A673 (cell line): ENCODE data around the gene MT3. TPM values are rescaled to one million over a fixed set of nuclear protein-coding genes. Genes with fewer than 3 reads are reported as not detected.

Experiments used
- BruUV-seq: library from RNA; stranded (reverse); fragments of 400-500 nt; replicated peaks from 2 replicates; lab custom pipeline; 2021; lab: Mats Ljungman, UMichigan
- CTCF ChIA-PET: fragments of 300-600 bp; sonication (Branson Sonifier 250); formaldehyde crosslinking; loops from one replicate; lab custom pipeline; 2022; ENCODE audit warnings: antibody characterized with exemption; lab: Charles Lee
- POLR2A ChIA-PET: fragments of 300-600 bp; sonication (Branson Sonifier 250); formaldehyde crosslinking; loops from one replicate; lab custom pipeline; 2022; ENCODE audit warnings: antibody characterized with exemption; ENCODE audit not compliant: low non-redundant PET; lab: Charles Lee
- DNase-seq: peaks from one replicate; pipeline ENCODE4 v3.0.0-alpha.2; 2015; ENCODE audit warnings: low spot score
- H3K27ac ChIP-seq: fragments of 200-600 bp; sonication (generic); 2 replicates; pipeline ENCODE4 v1.5.1; 2016; ENCODE audit warnings: mixed run types, low read depth, mild to moderate bottlenecking, mixed read lengths, antibody characterized with exemption, low read length; ENCODE audit not compliant: poor library complexity, severe bottlenecking
- H3K27me3 ChIP-seq: fragments of 200-600 bp; sonication (generic); replicated peaks from 2 replicates; pipeline ENCODE4 v1.6.1; 2017; ENCODE audit warnings: mixed run types, low read depth, mild to moderate bottlenecking, mixed read lengths, antibody characterized with exemption, low read length; ENCODE audit not compliant: insufficient read depth, poor library complexity
- H3K36me3 ChIP-seq: fragments of 200-600 bp; sonication (generic); 2 replicates; pipeline ENCODE4 v1.6.1; 2016; ENCODE audit warnings: mixed run types, mild to moderate bottlenecking, mixed read lengths, antibody characterized with exemption, low read length; ENCODE audit not compliant: insufficient read depth, poor library complexity, severe bottlenecking
- H3K4me1 ChIP-seq: fragments of 200-600 bp; sonication (generic); 2 replicates; pipeline ENCODE4 v1.6.1; 2017; ENCODE audit warnings: mixed run types, mild to moderate bottlenecking, mixed read lengths, antibody characterized with exemption, low read length; ENCODE audit not compliant: insufficient read depth, poor library complexity, severe bottlenecking
- H3K4me3 ChIP-seq: fragments of 200-600 bp; sonication (generic); 2 replicates; pipeline ENCODE4 v1.5.1; 2016; ENCODE audit warnings: low read depth, mixed run types, mild to moderate bottlenecking, mixed read lengths, low read length; ENCODE audit not compliant: poor library complexity, severe bottlenecking
- H3K9me3 ChIP-seq: fragments of 200-600 bp; sonication (generic); 2 replicates; pipeline ENCODE4 v1.6.1; 2016; ENCODE audit warnings: mixed run types, low read depth, mild to moderate bottlenecking, mixed read lengths, antibody characterized with exemption, low read length; ENCODE audit not compliant: poor library complexity, severe bottlenecking
- EZH2 ChIP-seq: fragments of 200-600 bp; sonication (generic); IDR thresholded peaks from 2 replicates; pipeline ENCODE4 v1.6.1; 2017; ENCODE audit warnings: borderline replicate concordance, low read depth, mild to moderate bottlenecking, mixed read lengths, antibody characterized with exemption, low read length; ENCODE audit not compliant: poor library complexity, severe bottlenecking
- intact Hi-C: fragments of 100-400 bp; cut with micrococcal nuclease; formaldehyde crosslinking; loops from one replicate; pipeline ENCODE4 v1.10.0; 2022; ENCODE audit not compliant: unreplicated experiment
- total RNA-seq: library from RNA; stranded (reverse); gene quantifications from 2 replicates; pipeline ENCODE4 v1.2.3, GENCODE V29; 2021
- TF ChIP-seq, protein P1 (sequence below): fragments of 300-800, 200-600 bp; sonication (generic); conservative IDR thresholded peaks from 2 replicates; pipeline ENCODE4 v1.5.1; 2017; ENCODE audit warnings: low read depth, mild to moderate bottlenecking, antibody characterized with exemption, low read length, moderate library complexity, mixed read lengths

MT3 gene
- total RNA-seq, 1 experiment from 2014 or later = not detected

DNA sequence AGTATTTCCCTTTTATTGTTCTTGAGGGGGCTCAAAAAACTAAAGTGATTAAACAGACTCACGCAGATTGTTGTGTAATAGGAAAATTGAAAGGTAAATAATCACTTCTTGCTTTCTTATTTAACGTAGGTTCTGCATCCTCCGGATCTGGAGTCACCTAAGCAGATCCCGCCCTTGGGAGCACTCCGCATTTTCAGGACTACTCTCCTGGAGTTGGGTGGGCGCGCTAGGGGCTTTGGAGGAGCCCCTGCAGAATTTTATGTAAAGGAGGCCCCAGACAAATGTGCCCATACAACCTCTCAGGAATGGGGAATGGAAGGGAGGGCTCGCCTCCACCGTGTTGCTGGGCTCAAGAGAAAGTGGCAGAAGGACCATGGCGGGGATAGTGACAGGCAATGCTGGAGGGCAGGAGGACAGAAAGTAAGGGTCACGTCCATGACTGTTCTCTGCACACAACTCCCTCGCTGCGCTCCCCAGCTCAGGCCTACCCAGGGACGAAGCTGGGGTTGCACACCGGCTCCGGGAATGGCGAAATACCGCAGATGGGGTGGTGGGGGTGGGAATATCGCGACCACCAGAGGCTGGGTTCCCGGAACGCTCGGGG is 27.4 kb downstream of the MT3 start:
- H3K27ac ChIP-seq = no peak overlapping the region

DNA sequence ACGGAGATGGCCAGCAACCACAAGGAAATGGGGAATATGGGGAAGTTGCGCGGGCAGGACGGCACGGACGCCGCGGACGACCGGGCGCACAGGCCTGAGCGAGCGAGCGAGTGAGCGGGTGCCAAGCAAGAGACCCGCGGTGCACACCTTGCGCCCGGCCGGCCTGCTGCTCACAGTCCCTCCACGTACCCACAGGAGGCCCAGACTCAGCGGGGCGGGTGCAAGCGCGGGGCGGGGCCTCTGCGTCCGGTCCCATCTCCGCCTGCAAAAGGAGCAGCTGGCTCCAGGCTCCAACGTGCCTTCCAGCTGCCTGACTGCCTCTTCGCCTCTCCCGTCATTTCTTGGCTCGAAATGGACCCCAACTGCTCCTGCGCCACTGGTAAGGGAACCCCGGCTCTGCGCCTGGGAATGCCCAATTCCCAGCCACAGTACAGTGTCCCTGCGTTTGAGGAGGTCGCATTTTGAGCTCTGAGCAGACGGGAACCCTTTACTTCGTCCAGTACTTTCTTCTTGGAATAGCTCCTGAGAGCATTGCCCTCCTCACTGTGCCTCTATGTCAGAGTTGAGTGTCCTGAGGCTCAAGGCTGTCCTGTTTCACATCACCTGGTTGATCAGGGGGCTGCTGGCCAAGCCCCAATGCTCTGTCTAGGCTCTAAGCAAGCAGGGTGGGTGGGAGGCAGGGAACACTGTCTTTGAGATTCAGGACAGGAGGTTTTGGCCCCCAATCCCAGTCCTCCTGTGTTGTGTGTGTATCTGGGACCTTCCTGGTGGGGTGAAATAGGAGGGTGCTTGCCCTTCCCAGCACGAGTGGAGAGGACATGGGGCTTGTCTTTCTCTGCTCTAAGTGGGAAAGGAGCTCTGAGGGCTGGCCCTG is 28.1 kb downstream of the MT3 start:
- POLR2A ChIA-PET = no interaction called here
- Histone ChIP-seq H3K36me3 (no peaks in the 10 kb centered on the region), H3K27me3 (no peaks in the 10 kb centered on the region), H3K9me3 (no peaks in the 10 kb centered on the region), H3K4me3 (no peak overlapping the region), H3K27ac (no peak overlapping the region), H3K4me1 (no peaks in the 10 kb centered on the region)
- intact Hi-C loops = no loop called here
- TF ChIP-seq, protein P1, sequence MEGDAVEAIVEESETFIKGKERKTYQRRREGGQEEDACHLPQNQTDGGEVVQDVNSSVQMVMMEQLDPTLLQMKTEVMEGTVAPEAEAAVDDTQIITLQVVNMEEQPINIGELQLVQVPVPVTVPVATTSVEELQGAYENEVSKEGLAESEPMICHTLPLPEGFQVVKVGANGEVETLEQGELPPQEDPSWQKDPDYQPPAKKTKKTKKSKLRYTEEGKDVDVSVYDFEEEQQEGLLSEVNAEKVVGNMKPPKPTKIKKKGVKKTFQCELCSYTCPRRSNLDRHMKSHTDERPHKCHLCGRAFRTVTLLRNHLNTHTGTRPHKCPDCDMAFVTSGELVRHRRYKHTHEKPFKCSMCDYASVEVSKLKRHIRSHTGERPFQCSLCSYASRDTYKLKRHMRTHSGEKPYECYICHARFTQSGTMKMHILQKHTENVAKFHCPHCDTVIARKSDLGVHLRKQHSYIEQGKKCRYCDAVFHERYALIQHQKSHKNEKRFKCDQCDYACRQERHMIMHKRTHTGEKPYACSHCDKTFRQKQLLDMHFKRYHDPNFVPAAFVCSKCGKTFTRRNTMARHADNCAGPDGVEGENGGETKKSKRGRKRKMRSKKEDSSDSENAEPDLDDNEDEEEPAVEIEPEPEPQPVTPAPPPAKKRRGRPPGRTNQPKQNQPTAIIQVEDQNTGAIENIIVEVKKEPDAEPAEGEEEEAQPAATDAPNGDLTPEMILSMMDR = no peak
- TF ChIP-seq EZH2 = no peak
- CTCF ChIA-PET = no interaction called here
- no TSS peak for BruUV-seq
- no peak for DNase-seq

More for the DNA sequence above, 27.4 kb downstream of the MT3 start:
- TF ChIP-seq, protein P1 = no peak
- TF ChIP-seq EZH2 = no peak
- BruUV-seq = no TSS peak
- Histone ChIP-seq H3K27me3 (no peaks in the 10 kb centered on the region), H3K9me3 (no peaks in the 10 kb centered on the region), H3K4me1 (no peaks in the 10 kb centered on the region), H3K4me3 (no peak overlapping the region), H3K36me3 (no peaks in the 10 kb centered on the region)
- ChIA-PET CTCF (no interaction called here), POLR2A (no interaction called here)
- DNase-seq = no peak
- intact Hi-C loops = no loop called here

DNA sequence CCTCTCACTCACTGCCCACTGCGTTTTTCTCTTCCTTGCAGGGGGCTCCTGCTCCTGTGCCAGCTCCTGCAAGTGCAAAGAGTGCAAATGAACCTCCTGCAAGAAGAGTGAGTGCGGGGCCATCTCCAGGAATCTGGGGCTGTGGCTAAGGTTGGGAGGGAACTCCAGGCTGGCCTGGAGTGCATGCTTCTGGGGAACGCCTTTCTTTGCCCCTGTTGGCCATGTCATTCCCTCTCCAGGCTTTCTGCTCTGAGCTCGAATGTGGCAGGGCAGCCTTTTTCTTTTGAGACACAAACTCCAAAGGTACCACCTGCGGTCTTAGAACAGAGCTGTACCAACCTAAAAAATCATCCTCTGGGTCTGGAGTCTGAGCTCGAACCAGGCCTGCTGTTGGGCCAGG is 28.8 kb downstream of the MT3 start:
- TF ChIP-seq, protein P1 = no peak
- TF ChIP-seq EZH2 = no peak
- Histone ChIP-seq H3K4me3 (no peak overlapping the region), H3K4me1 (no peaks in the 10 kb centered on the region), H3K27me3 (no peaks in the 10 kb centered on the region), H3K27ac (no peak overlapping the region), H3K36me3 (no peaks in the 10 kb centered on the region), H3K9me3 (no peaks in the 10 kb centered on the region)
- intact Hi-C loops = no loop called here
- POLR2A ChIA-PET = no interaction called here
- no peak for DNase-seq
- CTCF ChIA-PET = no interaction called here
- no TSS peak for BruUV-seq
